Epithelial cell of proximal tubule (primary cell): ENCODE results near the gene TSR2. TPM values are rescaled to one million over a fixed set of nuclear protein-coding genes. Genes with fewer than 3 reads are reported as not detected.
A peak's percentile ranks its signal among the peaks of the same experiment; 100 is the strongest.

Experiments
- DNase-seq: peaks from one replicate; pipeline ENCODE4 v3.0.0-alpha.2; 2011; ENCODE audit warnings: low read depth
- H3K4me3 ChIP-seq: 2 replicates; pipeline ENCODE4 v1.5.1; 2011; ENCODE audit warnings: low read depth, mild to moderate bottlenecking, low read length
- CTCF ChIP-seq: conservative IDR thresholded peaks from 2 replicates; pipeline ENCODE4 v1.5.1; 2012; ENCODE audit warnings: low read depth, mild to moderate bottlenecking, low read length
- total RNA-seq: library from RNA; depleted of rRNA; stranded (reverse); fragments of >200 nt; gene quantifications from 2 replicates; pipeline ENCODE4 v1.2.3, GENCODE V29; 2015

Gene TSR2
- total RNA-seq, 1 donor from 2014 or later, result 13.2 TPM

- DNase-seq, result no peak
- H3K4me3 ChIP-seq, result no peak overlapping the region
- TF ChIP-seq CTCF, result no peak
These were observed 23.2 kb upstream of the TSR2 start for GRCh38 chrX:54416965-54417364.

GRCh38 chrX:54419559-54420302 is 20.5 kb upstream of the TSR2 start:
- no peak for DNase-seq
- TF ChIP-seq CTCF, result no peak
- H3K4me3 ChIP-seq, result no peak overlapping the region

DNA sequence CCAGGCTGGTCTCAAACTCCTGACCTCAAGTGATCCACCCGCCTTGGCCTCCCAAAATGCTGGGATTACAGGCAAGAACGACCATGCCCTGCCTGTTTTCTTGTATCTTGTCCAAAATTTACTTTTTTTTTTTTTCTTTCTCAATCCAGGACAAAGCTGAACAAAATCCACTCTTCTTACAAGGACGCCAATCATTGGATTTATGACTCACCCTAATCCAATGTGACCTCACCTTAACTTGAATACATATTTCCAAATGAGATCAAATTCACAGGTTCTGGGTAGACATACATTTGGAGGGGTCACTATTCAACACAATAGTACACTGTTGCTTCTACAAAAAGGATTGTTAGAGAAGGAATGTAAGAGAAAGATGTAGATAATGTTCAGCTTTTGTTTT is 18.0 kb upstream of the TSR2 start:
- no peak overlapping the region for H3K4me3 ChIP-seq

GRCh38 chrX:54423161-54423888 is 16.9 kb upstream of the TSR2 start:
- H3K4me3 ChIP-seq, result no peak overlapping the region
- no peak for DNase-seq
- peak; percentile 16 for TF ChIP-seq CTCF

More for the DNA sequence above, 18.0 kb upstream of the TSR2 start:
- no peak for TF ChIP-seq CTCF
- DNase-seq, result no peak

DNA sequence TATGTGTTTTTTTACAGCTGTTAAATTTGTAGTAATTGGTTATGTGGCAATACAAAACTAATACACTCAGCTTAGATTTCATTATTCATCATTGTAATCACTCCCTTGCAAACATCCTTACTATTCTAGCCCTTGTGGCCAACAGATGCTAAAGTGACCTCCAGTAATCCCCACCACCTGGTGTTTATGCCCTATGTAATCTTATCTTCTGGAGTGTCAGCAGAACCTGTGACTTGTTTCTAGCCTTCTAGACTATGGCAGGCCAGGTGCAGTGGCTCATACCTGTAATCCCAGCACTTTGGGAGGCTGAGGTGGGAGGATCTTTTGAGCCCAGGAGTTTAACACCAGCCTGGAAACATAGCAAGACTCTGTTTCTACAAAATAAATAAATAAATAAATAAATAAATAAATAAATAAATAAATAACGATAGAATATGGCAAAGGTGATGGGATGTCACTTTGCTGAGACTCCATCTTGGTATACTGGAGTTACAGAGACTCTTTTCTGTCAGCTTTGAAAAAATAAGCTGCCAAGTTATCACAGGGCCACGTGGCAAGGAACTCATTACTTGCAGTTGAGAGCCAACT is 12.3 kb upstream of the TSR2 start:
- TF ChIP-seq CTCF, result no peak
- no peak for DNase-seq

GRCh38 chrX:54430519-54430918 is 9.7 kb upstream of the TSR2 start:
- H3K4me3 ChIP-seq, result no peak overlapping the region
- DNase-seq, result no peak
- TF ChIP-seq CTCF, result no peak

More for the DNA sequence above, 12.3 kb upstream of the TSR2 start:
- H3K4me3 ChIP-seq, result no peak overlapping the region
